Omental fat pad (tissue), 4 donors: ENCODE data around the gene PAMR1. TPM values are rescaled to one million over a fixed set of nuclear protein-coding genes. Genes with fewer than 3 reads are reported as not detected.

ENCODE experiments used
- ATAC-seq: fragments of 150-250 bp; one replicate; pipeline ENCODE4 v1.9.1; 2016; ENCODE audit warnings: mild to moderate bottlenecking, moderate library complexity; ENCODE audit not compliant: low FRiP score
- DNase-seq: peaks from one replicate; pipeline ENCODE4 v3.0.0-alpha.2; 2019; ENCODE audit warnings: low spot score
- CTCF ChIP-seq, 3 donors: fragments of 450-650 bp; IDR thresholded peaks; one replicate each; pipeline ENCODE4 v1.5.1; 2016 to 2017; ENCODE audit warnings: antibody characterized with exemption in 3 of 3, mild to moderate bottlenecking in 3 of 3, moderate library complexity in 2 of 3
- total RNA-seq, 4 donors: library from RNA; depleted of rRNA; stranded (reverse); fragments of >200 nt; gene quantifications; one replicate each; pipeline ENCODE4 v1.1.0, GENCODE V29; 2016

The PAMR1 gene
- total RNA-seq, 4 donors from 2014 or later: 7.0 to 34.3 (median 23.0) TPM

- ATAC-seq (no peak), DNase-seq (no peak)
- no peak for TF ChIP-seq CTCF (IDR thresholded peaks at IDR 0.05)
These were observed 62.1 kb downstream of the PAMR1 start for GRCh38 chr11:35463331-35463751.

- ATAC-seq: no peak
- no peak for DNase-seq
- TF ChIP-seq CTCF (IDR thresholded peaks at IDR 0.05): no peak
These were observed 63.4 kb downstream of the PAMR1 start for GRCh38 chr11:35461917-35462538.

- TF ChIP-seq CTCF (IDR thresholded peaks at IDR 0.05): no peak
- no peak for DNase-seq
- no peak for ATAC-seq
These were observed 65.9 kb downstream of the PAMR1 start for GRCh38 chr11:35459489-35459888.

GRCh38 chr11:35458846-35459245 is 66.6 kb downstream of the PAMR1 start:
- ATAC-seq: no peak
- DNase-seq: no peak
- no peak for TF ChIP-seq CTCF (IDR thresholded peaks at IDR 0.05)

- no peak for TF ChIP-seq CTCF (IDR thresholded peaks at IDR 0.05)
- DNase-seq (no peak), ATAC-seq (no peak)
These were observed 71.1 kb downstream of the PAMR1 start for GRCh38 chr11:35454362-35454761.

GRCh38 chr11:35436581-35437250 is 88.7 kb downstream of the PAMR1 start:
- no peak for TF ChIP-seq CTCF (IDR thresholded peaks at IDR 0.05)
- DNase-seq (no peak), ATAC-seq (no peak)

GRCh38 chr11:35433588-35433987 is 91.8 kb downstream of the PAMR1 start:
- no peak for DNase-seq
- no peak for ATAC-seq
- no peak for TF ChIP-seq CTCF (IDR thresholded peaks at IDR 0.05)
